Measurements from ENCODE around the gene COPG2.

COPG2 gene

GRCh38 chr7:130650611-130651120, 17.9 kb downstream of the COPG2 start:
- no peak for TF ChIP-seq EZH2phosphoT487 (IDR thresholded peaks at IDR 0.05; ENCODE audit: low read depth)
- TF ChIP-seq, protein P1, sequence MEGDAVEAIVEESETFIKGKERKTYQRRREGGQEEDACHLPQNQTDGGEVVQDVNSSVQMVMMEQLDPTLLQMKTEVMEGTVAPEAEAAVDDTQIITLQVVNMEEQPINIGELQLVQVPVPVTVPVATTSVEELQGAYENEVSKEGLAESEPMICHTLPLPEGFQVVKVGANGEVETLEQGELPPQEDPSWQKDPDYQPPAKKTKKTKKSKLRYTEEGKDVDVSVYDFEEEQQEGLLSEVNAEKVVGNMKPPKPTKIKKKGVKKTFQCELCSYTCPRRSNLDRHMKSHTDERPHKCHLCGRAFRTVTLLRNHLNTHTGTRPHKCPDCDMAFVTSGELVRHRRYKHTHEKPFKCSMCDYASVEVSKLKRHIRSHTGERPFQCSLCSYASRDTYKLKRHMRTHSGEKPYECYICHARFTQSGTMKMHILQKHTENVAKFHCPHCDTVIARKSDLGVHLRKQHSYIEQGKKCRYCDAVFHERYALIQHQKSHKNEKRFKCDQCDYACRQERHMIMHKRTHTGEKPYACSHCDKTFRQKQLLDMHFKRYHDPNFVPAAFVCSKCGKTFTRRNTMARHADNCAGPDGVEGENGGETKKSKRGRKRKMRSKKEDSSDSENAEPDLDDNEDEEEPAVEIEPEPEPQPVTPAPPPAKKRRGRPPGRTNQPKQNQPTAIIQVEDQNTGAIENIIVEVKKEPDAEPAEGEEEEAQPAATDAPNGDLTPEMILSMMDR (IDR thresholded peaks at IDR 0.05; ENCODE audit: low read depth, low read length), result no peak
- H3K27ac ChIP-seq (ENCODE audit: low read length), result no peak overlapping the region
- no peaks in the 10 kb centered on the region for H3K9me3 ChIP-seq (ENCODE audit: insufficient read depth, low read length)
- H3K4me3 ChIP-seq (ENCODE audit: low read length), result no peak overlapping the region
- peaks cover 25% of the 10 kb centered on the region for H3K4me1 ChIP-seq (ENCODE audit: low read length)
- no peak overlapping the region for H2AFZ ChIP-seq (ENCODE audit: low read depth, low read length)
- peaks cover 29% of the 10 kb centered on the region for H3K36me3 ChIP-seq (replicated peaks; ENCODE audit: low read depth, low read length)
- no peak overlapping the region for H3K4me2 ChIP-seq (ENCODE audit: low read length)
- H4K20me1 ChIP-seq (ENCODE audit: insufficient read depth, low read length), result no peaks in the 10 kb centered on the region
- no peaks in the 10 kb centered on the region for H3K79me2 ChIP-seq (ENCODE audit: low read length)
- H3K9ac ChIP-seq (ENCODE audit: low read length), result no peak overlapping the region
- H3K27me3 ChIP-seq (ENCODE audit: low read depth, low read length), result no peaks in the 10 kb centered on the region

GRCh38 chr7:130649004-130649790, 19.4 kb downstream of the COPG2 start:
- Histone ChIP-seq H2AFZ (ENCODE audit: low read depth, low read length) (no peak overlapping the region), H3K9ac (ENCODE audit: low read length) (peak overlapping the region; percentile 5; the same call in 1 of the 2 replicates)
- TF ChIP-seq, protein P1 (IDR thresholded peaks at IDR 0.05; ENCODE audit: low read depth, low read length), result no peak
- no peak for TF ChIP-seq EZH2phosphoT487 (IDR thresholded peaks at IDR 0.05; ENCODE audit: low read depth)

GRCh38 chr7:130648580-130648979, 20.0 kb downstream of the COPG2 start:
- H3K9me3 ChIP-seq (ENCODE audit: insufficient read depth, low read length), result no peaks in the 10 kb centered on the region
- H3K36me3 ChIP-seq (replicated peaks; ENCODE audit: low read depth, low read length), result peaks cover 29% of the 10 kb centered on the region
- peak overlapping the region; percentile 53 for H3K4me2 ChIP-seq (ENCODE audit: low read length)

More at GRCh38 chr7:130649004-130649790, 19.4 kb downstream of the COPG2 start:
- Histone ChIP-seq H3K36me3 (replicated peaks; ENCODE audit: low read depth, low read length) (peaks cover 29% of the 10 kb centered on the region), H3K9me3 (ENCODE audit: insufficient read depth, low read length) (no peaks in the 10 kb centered on the region), H3K4me2 (ENCODE audit: low read length) (peak overlapping the region; percentile 53), H3K4me3 (ENCODE audit: low read length) (peak overlapping the region; percentile 21), H3K27me3 (ENCODE audit: low read depth, low read length) (no peaks in the 10 kb centered on the region), H3K4me1 (ENCODE audit: low read length) (peaks cover 28% of the 10 kb centered on the region), H4K20me1 (ENCODE audit: insufficient read depth, low read length) (no peaks in the 10 kb centered on the region), H3K27ac (ENCODE audit: low read length) (peak overlapping the region; percentile 65), H3K79me2 (ENCODE audit: low read length) (no peaks in the 10 kb centered on the region)

GRCh38 chr7:130642383-130642782, 26.2 kb downstream of the COPG2 start:
- Histone ChIP-seq H2AFZ (ENCODE audit: low read depth, low read length) (no peak overlapping the region), H3K27ac (ENCODE audit: low read length) (0 out of 2 replicates have a peak overlapping the region, but pooled peaks have one; percentile 42), H3K36me3 (replicated peaks; ENCODE audit: low read depth, low read length) (peaks cover 13% of the 10 kb centered on the region), H3K9ac (ENCODE audit: low read length) (no peak overlapping the region), H4K20me1 (ENCODE audit: insufficient read depth, low read length) (no peaks in the 10 kb centered on the region), H3K9me3 (ENCODE audit: insufficient read depth, low read length) (no peaks in the 10 kb centered on the region), H3K27me3 (ENCODE audit: low read depth, low read length) (no peaks in the 10 kb centered on the region), H3K4me2 (ENCODE audit: low read length) (peak overlapping the region; percentile 70), H3K4me3 (ENCODE audit: low read length) (no peak overlapping the region), H3K4me1 (ENCODE audit: low read length) (peaks cover 27% of the 10 kb centered on the region), H3K79me2 (ENCODE audit: low read length) (no peaks in the 10 kb centered on the region)
- TF ChIP-seq, protein P1 (IDR thresholded peaks at IDR 0.05; ENCODE audit: low read depth, low read length), result no peak
- no peak for TF ChIP-seq EZH2phosphoT487 (IDR thresholded peaks at IDR 0.05; ENCODE audit: low read depth)

More at GRCh38 chr7:130648580-130648979, 20.0 kb downstream of the COPG2 start:
- no peaks in the 10 kb centered on the region for H3K79me2 ChIP-seq (ENCODE audit: low read length)
- peak overlapping the region; percentile 5; the same call in 1 of the 2 replicates for H3K9ac ChIP-seq (ENCODE audit: low read length)
- TF ChIP-seq EZH2phosphoT487 (IDR thresholded peaks at IDR 0.05; ENCODE audit: low read depth), result no peak
- TF ChIP-seq, protein P1 (IDR thresholded peaks at IDR 0.05; ENCODE audit: low read depth, low read length), result no peak
- H3K4me3 ChIP-seq (ENCODE audit: low read length), result peak overlapping the region; percentile 21
- peaks cover 28% of the 10 kb centered on the region for H3K4me1 ChIP-seq (ENCODE audit: low read length)
- H3K27ac ChIP-seq (ENCODE audit: low read length), result peak overlapping the region; percentile 65
- no peak overlapping the region for H2AFZ ChIP-seq (ENCODE audit: low read depth, low read length)
- H3K27me3 ChIP-seq (ENCODE audit: low read depth, low read length), result no peaks in the 10 kb centered on the region
- no peaks in the 10 kb centered on the region for H4K20me1 ChIP-seq (ENCODE audit: insufficient read depth, low read length)
